WTC11 (cell line): ENCODE measurements around the gene AARS1. TPM values are rescaled to one million over a fixed set of nuclear protein-coding genes. Genes with fewer than 3 reads are reported as not detected.

Source experiments
- ATAC-seq: fragments of 200-7000 bp; cut with Tn5 transposase; 2 replicates; pipeline ENCODE4 v1.10.0; 2021; ENCODE audit warnings: mild to moderate bottlenecking, moderate library complexity
- CTCF ChIA-PET: fragments of 300-600 bp; sonication (Branson Sonifier 250); formaldehyde crosslinking; loops from one replicate; lab custom pipeline; 2021; ENCODE audit warnings: antibody characterized with exemption; lab: Charles Lee
- POLR2A ChIA-PET: fragments of 350-600 bp; sonication (Branson Sonifier 250); formaldehyde crosslinking; loops from one replicate; lab custom pipeline; 2021; ENCODE audit warnings: antibody characterized with exemption; lab: Charles Lee
- DNase-seq: peaks from one replicate; pipeline ENCODE4 v3.0.0; 2021; ENCODE audit warnings: low spot score
- H3K27ac Mint-ChIP-seq: 2 replicates; pipeline ENCODE4 v1.8.0; 2021; ENCODE audit warnings: mixed read lengths
- H3K27me3 Mint-ChIP-seq: 2 replicates; pipeline ENCODE4 v1.8.0; 2021; ENCODE audit warnings: low read depth, mild to moderate bottlenecking, moderate library complexity, mixed read lengths
- H3K36me3 Mint-ChIP-seq: 2 replicates; pipeline ENCODE4 v1.8.0; 2021; ENCODE audit warnings: mixed read lengths
- H3K4me1 Mint-ChIP-seq: 2 replicates; pipeline ENCODE4 v1.8.0; 2022; ENCODE audit warnings: mixed read lengths
- H3K4me3 Mint-ChIP-seq: 2 replicates; pipeline ENCODE4 v1.8.0; 2021; ENCODE audit warnings: mild to moderate bottlenecking, moderate library complexity, mixed read lengths
- H3K9me3 Mint-ChIP-seq: 2 replicates; pipeline ENCODE4 v1.8.0; 2021; ENCODE audit warnings: mixed read lengths
- ESRRA ChIP-seq: sonication (generic); formaldehyde crosslinking; IDR thresholded peaks from 2 replicates; pipeline ENCODE4 v1.8.1; 2022; ENCODE audit warnings: mild to moderate bottlenecking, missing genetic modification reagents, borderline replicate concordance
- GABPB1 ChIP-seq: sonication (generic); formaldehyde crosslinking; IDR thresholded peaks from 2 replicates; pipeline ENCODE4 v1.8.1; 2023; ENCODE audit warnings: mild to moderate bottlenecking, missing genetic modification reagents
- GRHL2 ChIP-seq: fragments of 250-450 bp; sonication (Bioruptor Pico); IDR thresholded peaks from 2 replicates; pipeline ENCODE4 v1.8.0; 2022; ENCODE audit warnings: mild to moderate bottlenecking, moderate library complexity; ENCODE audit not compliant: insufficient replicate concordance, severe bottlenecking
- NFE2L1 ChIP-seq: sonication (generic); formaldehyde crosslinking; IDR thresholded peaks from 2 replicates; pipeline ENCODE4 v1.8.1; 2023; ENCODE audit warnings: missing genetic modification reagents
- RELA ChIP-seq: sonication (generic); formaldehyde crosslinking; IDR thresholded peaks from 2 replicates; pipeline ENCODE4 v1.8.1; 2022; ENCODE audit warnings: missing genetic modification reagents, mild to moderate bottlenecking, borderline replicate concordance
- SP1 ChIP-seq: sonication (generic); formaldehyde crosslinking; conservative IDR thresholded peaks from 2 replicates; pipeline ENCODE4 v1.8.1; 2022; ENCODE audit warnings: missing genetic modification reagents
- ZNF138 ChIP-seq: sonication (generic); formaldehyde crosslinking; conservative IDR thresholded peaks from 2 replicates; pipeline ENCODE4 v1.8.1; 2022; ENCODE audit warnings: mild to moderate bottlenecking, moderate library complexity, missing genetic modification reagents
- ZNF219 ChIP-seq: sonication (generic); formaldehyde crosslinking; IDR thresholded peaks from 2 replicates; pipeline ENCODE4 v1.8.0; 2023; ENCODE audit warnings: missing genetic modification reagents, mild to moderate bottlenecking, borderline replicate concordance
- ZNF396 ChIP-seq: fragments of 250-450 bp; sonication (Bioruptor Pico); IDR thresholded peaks from 2 replicates; pipeline ENCODE4 v1.8.0; 2021; ENCODE audit warnings: mild to moderate bottlenecking, moderate library complexity, borderline replicate concordance
- ZNF423 ChIP-seq: fragments of 250-450 bp; sonication (Bioruptor Pico); IDR thresholded peaks from 2 replicates; pipeline ENCODE4 v2.1.2; 2022; ENCODE audit warnings: mild to moderate bottlenecking, moderate library complexity
- total RNA-seq: library from RNA; stranded (reverse); gene quantifications from 3 replicates; pipeline ENCODE4 v1.2.3, GENCODE V29; 2021
- TF ChIP-seq, protein P1 (sequence below): sonication (generic); formaldehyde crosslinking; IDR thresholded peaks from 2 replicates; pipeline ENCODE4 v1.8.0; 2023; ENCODE audit warnings: mild to moderate bottlenecking, missing genetic modification reagents
- TF ChIP-seq, protein P2 (sequence below): sonication (generic); formaldehyde crosslinking; IDR thresholded peaks from 2 replicates; pipeline ENCODE4 v1.8.1; 2023; ENCODE audit warnings: mild to moderate bottlenecking, moderate library complexity, missing genetic modification reagents
- TF ChIP-seq, protein P3 (sequence below): sonication (generic); formaldehyde crosslinking; IDR thresholded peaks from 2 replicates; pipeline ENCODE4 v1.8.0; 2022; ENCODE audit warnings: missing genetic modification reagents
- TF ChIP-seq, protein P4 (sequence below): fragments of 250-450 bp; sonication (Bioruptor Pico); conservative IDR thresholded peaks from 2 replicates; pipeline ENCODE4 v1.9.0; 2021; ENCODE audit warnings: mild to moderate bottlenecking
- TF ChIP-seq, protein P5 (sequence below): fragments of 250-450 bp; sonication (Bioruptor Pico); IDR thresholded peaks from 2 replicates; pipeline ENCODE4 v2.1.2; 2022; ENCODE audit warnings: mild to moderate bottlenecking, moderate library complexity
- TF ChIP-seq, protein P6 (sequence below): fragments of 250-450 bp; sonication (Bioruptor Pico); IDR thresholded peaks from 2 replicates; pipeline ENCODE4 v1.8.0; 2021; ENCODE audit warnings: mild to moderate bottlenecking
- TF ChIP-seq, protein P7 (sequence below): fragments of 250-450 bp; sonication (Bioruptor Pico); IDR thresholded peaks from 2 replicates; pipeline ENCODE4 v1.9.0; 2021; ENCODE audit warnings: moderate library complexity, mild to moderate bottlenecking, inconsistent platforms, borderline replicate concordance
- TF ChIP-seq, protein P8 (sequence below): sonication (generic); formaldehyde crosslinking; IDR thresholded peaks from 2 replicates; pipeline ENCODE4 v1.8.1; 2022; ENCODE audit warnings: low read depth, mild to moderate bottlenecking, moderate library complexity, missing genetic modification reagents, borderline replicate concordance
- TF ChIP-seq, protein P9 (sequence below): fragments of 250-450 bp; sonication (Bioruptor Pico); IDR thresholded peaks from 2 replicates; pipeline ENCODE4 v1.9.0; 2021; ENCODE audit warnings: mild to moderate bottlenecking

Gene AARS1
- total RNA-seq, 1 experiment from 2014 or later, result 214 TPM

DNA sequence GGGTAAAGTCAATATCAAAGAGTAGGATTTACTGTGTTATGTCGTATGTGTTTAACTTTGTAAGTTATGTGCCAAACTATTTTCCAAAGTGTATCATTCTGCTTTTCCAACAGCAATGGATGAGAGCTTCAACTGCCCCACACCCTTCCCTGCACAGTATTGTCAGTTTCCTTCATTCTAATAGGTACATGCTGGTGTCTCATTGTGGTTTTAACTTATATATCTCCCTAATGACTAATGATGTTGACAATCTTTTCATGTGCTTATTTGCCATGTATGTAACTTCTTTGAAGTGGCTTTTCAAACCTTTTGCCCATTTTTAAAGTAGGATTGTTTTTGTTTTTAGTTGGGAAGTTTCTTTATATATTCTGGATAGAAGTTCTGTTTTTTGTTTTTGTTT, 13.4 kb upstream of the AARS1 start:
- ChIA-PET CTCF (no interaction called here), POLR2A (interaction anchor here (0.5 kb wide), 1 partner anchor 38 kb away, joined by 3 read pairs; no protein-coding TSS in a partner anchor)
- DNase-seq (no peak), ATAC-seq (no peak)
- Mint-ChIP-seq H3K36me3 (peaks cover 18% of the 10 kb centered on the region), H3K9me3 (peaks cover 8% of the 10 kb centered on the region; the same call in 1 of the 2 replicates), H3K4me3 (no peak overlapping the region), H3K27ac (no peak overlapping the region), H3K27me3 (no peaks in the 10 kb centered on the region), H3K4me1 (peaks cover 12% of the 10 kb centered on the region)
- TF ChIP-seq GRHL2 (CRISPR knock-in tag), result no peak
- TF ChIP-seq ZNF396, result no peak
- TF ChIP-seq, protein P1, sequence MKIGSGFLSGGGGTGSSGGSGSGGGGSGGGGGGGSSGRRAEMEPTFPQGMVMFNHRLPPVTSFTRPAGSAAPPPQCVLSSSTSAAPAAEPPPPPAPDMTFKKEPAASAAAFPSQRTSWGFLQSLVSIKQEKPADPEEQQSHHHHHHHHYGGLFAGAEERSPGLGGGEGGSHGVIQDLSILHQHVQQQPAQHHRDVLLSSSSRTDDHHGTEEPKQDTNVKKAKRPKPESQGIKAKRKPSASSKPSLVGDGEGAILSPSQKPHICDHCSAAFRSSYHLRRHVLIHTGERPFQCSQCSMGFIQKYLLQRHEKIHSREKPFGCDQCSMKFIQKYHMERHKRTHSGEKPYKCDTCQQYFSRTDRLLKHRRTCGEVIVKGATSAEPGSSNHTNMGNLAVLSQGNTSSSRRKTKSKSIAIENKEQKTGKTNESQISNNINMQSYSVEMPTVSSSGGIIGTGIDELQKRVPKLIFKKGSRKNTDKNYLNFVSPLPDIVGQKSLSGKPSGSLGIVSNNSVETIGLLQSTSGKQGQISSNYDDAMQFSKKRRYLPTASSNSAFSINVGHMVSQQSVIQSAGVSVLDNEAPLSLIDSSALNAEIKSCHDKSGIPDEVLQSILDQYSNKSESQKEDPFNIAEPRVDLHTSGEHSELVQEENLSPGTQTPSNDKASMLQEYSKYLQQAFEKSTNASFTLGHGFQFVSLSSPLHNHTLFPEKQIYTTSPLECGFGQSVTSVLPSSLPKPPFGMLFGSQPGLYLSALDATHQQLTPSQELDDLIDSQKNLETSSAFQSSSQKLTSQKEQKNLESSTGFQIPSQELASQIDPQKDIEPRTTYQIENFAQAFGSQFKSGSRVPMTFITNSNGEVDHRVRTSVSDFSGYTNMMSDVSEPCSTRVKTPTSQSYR, result no peak
- TF ChIP-seq, protein P2, sequence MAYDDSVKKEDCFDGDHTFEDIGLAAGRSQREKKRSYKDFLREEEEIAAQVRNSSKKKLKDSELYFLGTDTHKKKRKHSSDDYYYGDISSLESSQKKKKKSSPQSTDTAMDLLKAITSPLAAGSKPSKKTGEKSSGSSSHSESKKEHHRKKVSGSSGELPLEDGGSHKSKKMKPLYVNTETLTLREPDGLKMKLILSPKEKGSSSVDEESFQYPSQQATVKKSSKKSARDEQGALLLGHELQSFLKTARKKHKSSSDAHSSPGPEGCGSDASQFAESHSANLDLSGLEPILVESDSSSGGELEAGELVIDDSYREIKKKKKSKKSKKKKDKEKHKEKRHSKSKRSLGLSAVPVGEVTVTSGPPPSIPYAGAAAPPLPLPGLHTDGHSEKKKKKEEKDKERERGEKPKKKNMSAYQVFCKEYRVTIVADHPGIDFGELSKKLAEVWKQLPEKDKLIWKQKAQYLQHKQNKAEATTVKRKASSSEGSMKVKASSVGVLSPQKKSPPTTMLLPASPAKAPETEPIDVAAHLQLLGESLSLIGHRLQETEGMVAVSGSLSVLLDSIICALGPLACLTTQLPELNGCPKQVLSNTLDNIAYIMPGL (CRISPR knock-in tag), result no peak
- TF ChIP-seq, protein P3, sequence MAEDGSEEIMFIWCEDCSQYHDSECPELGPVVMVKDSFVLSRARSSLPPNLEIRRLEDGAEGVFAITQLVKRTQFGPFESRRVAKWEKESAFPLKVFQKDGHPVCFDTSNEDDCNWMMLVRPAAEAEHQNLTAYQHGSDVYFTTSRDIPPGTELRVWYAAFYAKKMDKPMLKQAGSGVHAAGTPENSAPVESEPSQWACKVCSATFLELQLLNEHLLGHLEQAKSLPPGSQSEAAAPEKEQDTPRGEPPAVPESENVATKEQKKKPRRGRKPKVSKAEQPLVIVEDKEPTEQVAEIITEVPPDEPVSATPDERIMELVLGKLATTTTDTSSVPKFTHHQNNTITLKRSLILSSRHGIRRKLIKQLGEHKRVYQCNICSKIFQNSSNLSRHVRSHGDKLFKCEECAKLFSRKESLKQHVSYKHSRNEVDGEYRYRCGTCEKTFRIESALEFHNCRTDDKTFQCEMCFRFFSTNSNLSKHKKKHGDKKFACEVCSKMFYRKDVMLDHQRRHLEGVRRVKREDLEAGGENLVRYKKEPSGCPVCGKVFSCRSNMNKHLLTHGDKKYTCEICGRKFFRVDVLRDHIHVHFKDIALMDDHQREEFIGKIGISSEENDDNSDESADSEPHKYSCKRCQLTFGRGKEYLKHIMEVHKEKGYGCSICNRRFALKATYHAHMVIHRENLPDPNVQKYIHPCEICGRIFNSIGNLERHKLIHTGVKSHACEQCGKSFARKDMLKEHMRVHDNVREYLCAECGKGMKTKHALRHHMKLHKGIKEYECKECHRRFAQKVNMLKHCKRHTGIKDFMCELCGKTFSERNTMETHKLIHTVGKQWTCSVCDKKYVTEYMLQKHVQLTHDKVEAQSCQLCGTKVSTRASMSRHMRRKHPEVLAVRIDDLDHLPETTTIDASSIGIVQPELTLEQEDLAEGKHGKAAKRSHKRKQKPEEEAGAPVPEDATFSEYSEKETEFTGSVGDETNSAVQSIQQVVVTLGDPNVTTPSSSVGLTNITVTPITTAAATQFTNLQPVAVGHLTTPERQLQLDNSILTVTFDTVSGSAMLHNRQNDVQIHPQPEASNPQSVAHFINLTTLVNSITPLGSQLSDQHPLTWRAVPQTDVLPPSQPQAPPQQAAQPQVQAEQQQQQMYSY (CRISPR knock-in tag), result no peak
- TF ChIP-seq, protein P4, sequence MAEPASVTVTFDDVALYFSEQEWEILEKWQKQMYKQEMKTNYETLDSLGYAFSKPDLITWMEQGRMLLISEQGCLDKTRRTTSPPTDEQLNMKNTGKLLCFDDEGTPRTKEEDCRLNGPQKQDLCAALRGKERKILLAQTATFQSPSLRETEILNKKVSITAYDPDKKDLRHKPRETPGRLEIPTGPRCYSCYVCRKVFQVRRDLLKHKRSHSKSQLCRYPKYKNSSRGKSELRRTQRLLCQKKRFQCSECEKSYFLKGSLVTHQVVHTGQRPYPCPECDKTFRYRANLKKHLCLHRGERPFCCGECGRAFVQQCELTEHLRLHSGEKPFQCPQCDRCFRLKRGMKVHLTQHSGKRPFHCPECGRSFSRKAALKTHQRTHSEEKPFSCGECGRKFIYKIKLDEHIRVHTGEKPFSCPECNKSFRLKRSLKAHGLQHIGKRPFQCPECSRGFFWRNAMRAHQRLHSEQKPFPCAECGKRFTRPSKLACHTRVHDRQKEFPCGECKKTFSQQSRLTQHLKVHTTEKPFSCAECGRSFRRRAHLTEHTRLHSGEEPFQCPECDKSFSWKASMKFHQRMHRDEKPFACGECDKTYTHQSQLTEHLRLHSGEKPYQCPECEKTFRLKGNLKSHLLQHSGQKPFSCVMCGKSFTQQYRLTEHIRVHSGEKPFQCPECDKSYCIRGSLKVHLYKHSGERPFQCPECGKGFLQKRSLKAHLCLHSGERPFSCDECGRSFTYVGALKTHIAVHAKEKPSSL (CRISPR knock-in tag), result no peak
- TF ChIP-seq SP1 (CRISPR knock-in tag), result no peak
- TF ChIP-seq ESRRA (CRISPR knock-in tag), result no peak
- no peak for TF ChIP-seq NFE2L1
- TF ChIP-seq, protein P5, sequence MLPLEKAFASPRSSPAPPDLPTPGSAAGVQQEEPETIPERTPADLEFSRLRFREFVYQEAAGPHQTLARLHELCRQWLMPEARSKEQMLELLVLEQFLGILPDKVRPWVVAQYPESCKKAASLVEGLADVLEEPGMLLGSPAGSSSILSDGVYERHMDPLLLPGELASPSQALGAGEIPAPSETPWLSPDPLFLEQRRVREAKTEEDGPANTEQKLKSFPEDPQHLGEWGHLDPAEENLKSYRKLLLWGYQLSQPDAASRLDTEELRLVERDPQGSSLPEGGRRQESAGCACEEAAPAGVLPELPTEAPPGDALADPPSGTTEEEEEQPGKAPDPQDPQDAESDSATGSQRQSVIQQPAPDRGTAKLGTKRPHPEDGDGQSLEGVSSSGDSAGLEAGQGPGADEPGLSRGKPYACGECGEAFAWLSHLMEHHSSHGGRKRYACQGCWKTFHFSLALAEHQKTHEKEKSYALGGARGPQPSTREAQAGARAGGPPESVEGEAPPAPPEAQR, result no peak
- no peak for TF ChIP-seq RELA (CRISPR knock-in tag)
- TF ChIP-seq GABPB1 (CRISPR knock-in tag), result no peak
- TF ChIP-seq, protein P6, sequence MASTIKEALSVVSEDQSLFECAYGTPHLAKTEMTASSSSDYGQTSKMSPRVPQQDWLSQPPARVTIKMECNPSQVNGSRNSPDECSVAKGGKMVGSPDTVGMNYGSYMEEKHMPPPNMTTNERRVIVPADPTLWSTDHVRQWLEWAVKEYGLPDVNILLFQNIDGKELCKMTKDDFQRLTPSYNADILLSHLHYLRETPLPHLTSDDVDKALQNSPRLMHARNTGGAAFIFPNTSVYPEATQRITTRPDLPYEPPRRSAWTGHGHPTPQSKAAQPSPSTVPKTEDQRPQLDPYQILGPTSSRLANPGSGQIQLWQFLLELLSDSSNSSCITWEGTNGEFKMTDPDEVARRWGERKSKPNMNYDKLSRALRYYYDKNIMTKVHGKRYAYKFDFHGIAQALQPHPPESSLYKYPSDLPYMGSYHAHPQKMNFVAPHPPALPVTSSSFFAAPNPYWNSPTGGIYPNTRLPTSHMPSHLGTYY (CRISPR knock-in tag), result no peak
- no peak for TF ChIP-seq ZNF219
- no peak for TF ChIP-seq ZNF423 (CRISPR knock-in tag)
- TF ChIP-seq, protein P7, sequence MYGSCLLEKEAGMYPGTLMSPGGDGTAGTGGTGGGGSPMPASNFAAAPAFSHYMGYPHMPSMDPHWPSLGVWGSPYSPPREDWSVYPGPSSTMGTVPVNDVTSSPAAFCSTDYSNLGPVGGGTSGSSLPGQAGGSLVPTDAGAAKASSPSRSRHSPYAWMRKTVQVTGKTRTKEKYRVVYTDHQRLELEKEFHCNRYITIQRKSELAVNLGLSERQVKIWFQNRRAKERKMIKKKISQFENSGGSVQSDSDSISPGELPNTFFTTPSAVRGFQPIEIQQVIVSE (CRISPR knock-in tag), result no peak
- TF ChIP-seq, protein P8, sequence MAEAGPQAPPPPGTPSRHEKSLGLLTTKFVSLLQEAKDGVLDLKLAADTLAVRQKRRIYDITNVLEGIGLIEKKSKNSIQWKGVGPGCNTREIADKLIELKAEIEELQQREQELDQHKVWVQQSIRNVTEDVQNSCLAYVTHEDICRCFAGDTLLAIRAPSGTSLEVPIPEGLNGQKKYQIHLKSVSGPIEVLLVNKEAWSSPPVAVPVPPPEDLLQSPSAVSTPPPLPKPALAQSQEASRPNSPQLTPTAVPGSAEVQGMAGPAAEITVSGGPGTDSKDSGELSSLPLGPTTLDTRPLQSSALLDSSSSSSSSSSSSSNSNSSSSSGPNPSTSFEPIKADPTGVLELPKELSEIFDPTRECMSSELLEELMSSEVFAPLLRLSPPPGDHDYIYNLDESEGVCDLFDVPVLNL (CRISPR knock-in tag), result no peak
- TF ChIP-seq, protein P9, sequence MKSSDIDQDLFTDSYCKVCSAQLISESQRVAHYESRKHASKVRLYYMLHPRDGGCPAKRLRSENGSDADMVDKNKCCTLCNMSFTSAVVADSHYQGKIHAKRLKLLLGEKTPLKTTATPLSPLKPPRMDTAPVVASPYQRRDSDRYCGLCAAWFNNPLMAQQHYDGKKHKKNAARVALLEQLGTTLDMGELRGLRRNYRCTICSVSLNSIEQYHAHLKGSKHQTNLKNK (CRISPR knock-in tag), result no peak
- no peak for TF ChIP-seq ZNF138
